Suprapubic skin (tissue), 3 donors: Measurements from ENCODE around the gene ZNF143.

Experiments
- POLR2A ChIP-seq, 2 donors: fragments of 450-650 bp; IDR thresholded peaks; one replicate each; pipeline ENCODE4 v1.6.1; 2017; ENCODE audit warnings: antibody characterized with exemption in 2 of 2, mild to moderate bottlenecking in 2 of 2, moderate library complexity in 2 of 2
- TF ChIP-seq, protein P1 (sequence below), 2 donors: fragments of 200-600 bp in 1 of 2; fragments of 450-650 bp in 1 of 2; sonication (generic) in 1 of 2; IDR thresholded peaks; one replicate each; pipeline ENCODE4 v1.5.1; 2016 to 2019; ENCODE audit warnings: antibody characterized with exemption in 2 of 2, mild to moderate bottlenecking in 1 of 2, moderate library complexity in 1 of 2

DNA sequence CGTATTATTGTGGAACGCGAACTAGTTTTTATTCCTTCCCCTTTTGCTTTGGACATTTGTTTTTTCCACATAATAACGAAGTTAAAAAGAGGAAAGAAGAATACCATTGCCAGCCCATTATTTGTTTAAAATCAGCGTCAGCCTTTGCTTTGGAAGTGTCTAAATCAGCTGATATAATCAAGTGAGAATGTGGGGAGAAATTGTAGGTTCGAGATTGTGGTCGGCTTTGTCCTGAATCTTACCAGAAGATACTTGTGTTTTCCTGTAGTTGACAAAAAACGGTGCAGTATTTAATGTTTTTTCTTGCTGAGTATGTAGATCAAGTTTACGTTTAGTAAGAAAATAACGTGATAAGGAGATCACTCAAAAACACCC is 935 bp downstream of the ZNF143 start:
- TF ChIP-seq, protein P1, sequence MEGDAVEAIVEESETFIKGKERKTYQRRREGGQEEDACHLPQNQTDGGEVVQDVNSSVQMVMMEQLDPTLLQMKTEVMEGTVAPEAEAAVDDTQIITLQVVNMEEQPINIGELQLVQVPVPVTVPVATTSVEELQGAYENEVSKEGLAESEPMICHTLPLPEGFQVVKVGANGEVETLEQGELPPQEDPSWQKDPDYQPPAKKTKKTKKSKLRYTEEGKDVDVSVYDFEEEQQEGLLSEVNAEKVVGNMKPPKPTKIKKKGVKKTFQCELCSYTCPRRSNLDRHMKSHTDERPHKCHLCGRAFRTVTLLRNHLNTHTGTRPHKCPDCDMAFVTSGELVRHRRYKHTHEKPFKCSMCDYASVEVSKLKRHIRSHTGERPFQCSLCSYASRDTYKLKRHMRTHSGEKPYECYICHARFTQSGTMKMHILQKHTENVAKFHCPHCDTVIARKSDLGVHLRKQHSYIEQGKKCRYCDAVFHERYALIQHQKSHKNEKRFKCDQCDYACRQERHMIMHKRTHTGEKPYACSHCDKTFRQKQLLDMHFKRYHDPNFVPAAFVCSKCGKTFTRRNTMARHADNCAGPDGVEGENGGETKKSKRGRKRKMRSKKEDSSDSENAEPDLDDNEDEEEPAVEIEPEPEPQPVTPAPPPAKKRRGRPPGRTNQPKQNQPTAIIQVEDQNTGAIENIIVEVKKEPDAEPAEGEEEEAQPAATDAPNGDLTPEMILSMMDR (IDR thresholded peaks at IDR 0.05): no peak
- TF ChIP-seq POLR2A (IDR thresholded peaks at IDR 0.05): no peak
